Measurements from ENCODE around the gene LRRN4. TPM values are rescaled to one million over a fixed set of nuclear protein-coding genes. Genes with fewer than 3 reads are reported as not detected.
A peak's percentile ranks its signal among the peaks of the same experiment; 100 is the strongest.

The LRRN4 gene
- total RNA-seq, 1 experiment from 2014 or later: 0.72 TPM

DNA sequence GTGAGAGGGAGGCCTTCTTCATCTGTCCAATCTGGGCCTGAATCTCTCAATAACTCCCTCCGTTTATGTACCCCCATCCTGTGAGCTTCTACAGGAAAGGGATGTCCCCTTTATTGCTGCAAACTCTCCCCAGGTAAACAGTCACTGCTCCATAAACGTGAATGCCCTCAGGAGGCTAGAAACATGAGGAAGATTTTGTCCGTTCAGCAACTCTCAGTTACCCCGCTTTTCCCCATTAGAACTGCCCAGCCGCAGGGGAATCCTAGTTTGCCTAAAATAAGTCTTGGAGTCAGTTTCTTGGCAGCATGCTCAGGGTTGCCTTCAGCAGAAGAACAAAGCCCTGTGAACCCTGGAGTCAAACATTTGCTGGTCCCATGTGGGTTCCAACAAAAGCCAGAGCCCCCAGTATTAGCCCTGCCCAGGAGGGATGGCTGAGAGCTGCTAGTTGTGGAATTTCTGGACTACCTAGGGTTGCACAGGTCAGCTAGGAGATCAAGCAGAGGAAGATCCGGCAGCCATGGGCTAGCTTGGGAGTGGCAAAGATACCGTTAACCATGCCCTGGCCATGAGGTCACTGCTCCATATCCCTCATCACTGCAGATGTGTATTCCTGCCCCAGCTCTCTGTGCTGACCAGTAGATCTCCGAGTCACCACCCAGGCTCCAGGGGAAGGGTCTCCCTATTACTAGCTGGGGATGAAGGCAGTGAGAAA is 640 bp downstream of the LRRN4 start:
- no peak for DNase-seq
- POLR2A ChIA-PET (ENCODE audit: unreplicated experiment): interaction anchor here (0.8 kb wide), 1 partner anchor 67 kb away, joined by 5 read pairs; no protein-coding TSS in a partner anchor
- Histone ChIP-seq H3K4me1 (replicated peaks; ENCODE audit: insufficient read depth) (peaks cover 20% of the 10 kb centered on the region), H3K27me3 (ENCODE audit: insufficient read depth, low read depth) (no peaks in the 10 kb centered on the region), H3K9me3 (ENCODE audit: insufficient read depth, low read depth) (no peaks in the 10 kb centered on the region), H4K20me1 (ENCODE audit: insufficient read depth) (no peaks in the 10 kb centered on the region), H3F3A (ENCODE audit: insufficient read depth, low read depth) (peaks cover 8% of the 10 kb centered on the region; the same call in 1 of the 2 replicates), H3K4me3 (no peak overlapping the region), H3K9me2 (ENCODE audit: insufficient read depth) (no peaks in the 10 kb centered on the region), H3K27ac (no peak overlapping the region), H3K4me2 (peak overlapping the region; percentile 56), H2AFZ (no peak overlapping the region), H3K36me3 (ENCODE audit: low read depth) (no peaks in the 10 kb centered on the region), H3K79me2 (ENCODE audit: low read depth) (no peaks in the 10 kb centered on the region)
- no peak for TF ChIP-seq EZH2 (IDR thresholded peaks at IDR 0.05; ENCODE audit: low read depth)
- TF ChIP-seq, protein P1, sequence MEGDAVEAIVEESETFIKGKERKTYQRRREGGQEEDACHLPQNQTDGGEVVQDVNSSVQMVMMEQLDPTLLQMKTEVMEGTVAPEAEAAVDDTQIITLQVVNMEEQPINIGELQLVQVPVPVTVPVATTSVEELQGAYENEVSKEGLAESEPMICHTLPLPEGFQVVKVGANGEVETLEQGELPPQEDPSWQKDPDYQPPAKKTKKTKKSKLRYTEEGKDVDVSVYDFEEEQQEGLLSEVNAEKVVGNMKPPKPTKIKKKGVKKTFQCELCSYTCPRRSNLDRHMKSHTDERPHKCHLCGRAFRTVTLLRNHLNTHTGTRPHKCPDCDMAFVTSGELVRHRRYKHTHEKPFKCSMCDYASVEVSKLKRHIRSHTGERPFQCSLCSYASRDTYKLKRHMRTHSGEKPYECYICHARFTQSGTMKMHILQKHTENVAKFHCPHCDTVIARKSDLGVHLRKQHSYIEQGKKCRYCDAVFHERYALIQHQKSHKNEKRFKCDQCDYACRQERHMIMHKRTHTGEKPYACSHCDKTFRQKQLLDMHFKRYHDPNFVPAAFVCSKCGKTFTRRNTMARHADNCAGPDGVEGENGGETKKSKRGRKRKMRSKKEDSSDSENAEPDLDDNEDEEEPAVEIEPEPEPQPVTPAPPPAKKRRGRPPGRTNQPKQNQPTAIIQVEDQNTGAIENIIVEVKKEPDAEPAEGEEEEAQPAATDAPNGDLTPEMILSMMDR (conservative IDR thresholded peaks at IDR 0.05): no peak
- intact Hi-C loops (cut with micrococcal nuclease; ENCODE audit: unreplicated experiment): no loop called here
- CTCF ChIA-PET: no interaction called here
- no TSS peak for BruUV-seq (replicated peaks)

DNA sequence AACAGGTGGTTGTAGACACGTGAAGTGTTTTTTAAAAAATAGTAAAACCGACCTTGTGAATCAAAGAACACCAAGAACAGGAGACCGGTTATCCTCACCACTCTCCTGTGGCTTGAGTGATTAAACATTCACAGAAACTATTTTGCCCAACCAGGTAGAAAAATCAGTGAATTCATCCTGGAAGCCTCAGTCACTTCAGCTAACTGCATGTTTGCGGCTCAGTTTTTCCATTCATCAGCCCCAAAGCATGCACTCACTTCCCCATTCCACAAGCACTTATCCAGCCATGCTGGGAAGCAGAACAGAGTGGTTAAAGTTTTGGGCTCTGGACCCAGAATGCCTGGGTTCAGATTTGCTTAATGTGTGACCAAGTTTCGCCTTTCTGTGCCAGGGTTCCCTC is 2.4 kb downstream of the LRRN4 start:
- peaks cover 7% of the 10 kb centered on the region; the same call in 1 of the 2 replicates for H3F3A ChIP-seq (ENCODE audit: insufficient read depth, low read depth)
- intact Hi-C loops (cut with micrococcal nuclease; ENCODE audit: unreplicated experiment): no loop called here
- H3K4me2 ChIP-seq: no peak overlapping the region
- no peaks in the 10 kb centered on the region for H3K79me2 ChIP-seq (ENCODE audit: low read depth)
- no peaks in the 10 kb centered on the region for H3K9me3 ChIP-seq (ENCODE audit: insufficient read depth, low read depth)
- peaks cover 16% of the 10 kb centered on the region for H3K4me1 ChIP-seq (replicated peaks; ENCODE audit: insufficient read depth)
- no peak overlapping the region for H3K27ac ChIP-seq
- POLR2A ChIA-PET (ENCODE audit: unreplicated experiment): no interaction called here
- CTCF ChIA-PET: no interaction called here
- H3K4me3 ChIP-seq: no peak overlapping the region
- H4K20me1 ChIP-seq (ENCODE audit: insufficient read depth): no peaks in the 10 kb centered on the region
- peak in 1 of 2 experiments; percentile 39 for DNase-seq
- H3K36me3 ChIP-seq (ENCODE audit: low read depth): no peaks in the 10 kb centered on the region
- H3K27me3 ChIP-seq (ENCODE audit: insufficient read depth, low read depth): no peaks in the 10 kb centered on the region
- no peak overlapping the region for H2AFZ ChIP-seq
- H3K9me2 ChIP-seq (ENCODE audit: insufficient read depth): no peaks in the 10 kb centered on the region
- no peak for TF ChIP-seq EZH2 (IDR thresholded peaks at IDR 0.05; ENCODE audit: low read depth)
- TF ChIP-seq, protein P1 (conservative IDR thresholded peaks at IDR 0.05): no peak
- BruUV-seq (replicated peaks): no TSS peak

GRCh38 chr20:6048391-6048790 is 5.5 kb downstream of the LRRN4 start:
- Histone ChIP-seq H3K9me3 (ENCODE audit: insufficient read depth, low read depth) (no peaks in the 10 kb centered on the region), H3K27me3 (ENCODE audit: insufficient read depth, low read depth) (no peaks in the 10 kb centered on the region), H4K20me1 (ENCODE audit: insufficient read depth) (no peaks in the 10 kb centered on the region), H3K4me1 (replicated peaks; ENCODE audit: insufficient read depth) (peaks cover 5% of the 10 kb centered on the region), H2AFZ (no peak overlapping the region), H3K4me3 (no peak overlapping the region), H3F3A (ENCODE audit: insufficient read depth, low read depth) (peaks cover 4% of the 10 kb centered on the region; the same call in 1 of the 2 replicates), H3K4me2 (no peak overlapping the region), H3K27ac (no peak overlapping the region), H3K36me3 (ENCODE audit: low read depth) (no peaks in the 10 kb centered on the region), H3K79me2 (ENCODE audit: low read depth) (no peaks in the 10 kb centered on the region), H3K9me2 (ENCODE audit: insufficient read depth) (no peaks in the 10 kb centered on the region)
- ChIA-PET CTCF (no interaction called here), POLR2A (ENCODE audit: unreplicated experiment) (no interaction called here)
- intact Hi-C loops (cut with micrococcal nuclease; ENCODE audit: unreplicated experiment): no loop called here
- TF ChIP-seq, protein P1 (conservative IDR thresholded peaks at IDR 0.05): no peak
- no peak for TF ChIP-seq EZH2 (IDR thresholded peaks at IDR 0.05; ENCODE audit: low read depth)
- BruUV-seq (replicated peaks): no TSS peak
- DNase-seq: no peak

All from PC-9 (cell line).